DOHH2 (cell line): ENCODE data around the gene PKP3.
"Not testable (repeated sequence)": the region's sequence is repeated elsewhere in the genome, so short reads cannot be mapped to it uniquely, and the experiment has no call there.

Source experiments
- H3F3A ChIP-seq: fragments of 200-600 bp; sonication (generic), shearing (Covaris generic); 2 replicates; pipeline ENCODE4 v1.6.0; 2016; ENCODE audit warnings: antibody characterized with exemption, mild to moderate bottlenecking; ENCODE audit not compliant: control insufficient read depth, insufficient read depth
- H3K27ac ChIP-seq: fragments of 200-600 bp; sonication (generic); 2 replicates; pipeline ENCODE4 v1.5.1; 2014; ENCODE audit warnings: low read depth, mild to moderate bottlenecking, low read length, moderate library complexity
- H3K27me3 ChIP-seq: fragments of 200-600 bp; sonication (generic); 2 replicates; pipeline ENCODE4 v1.6.1; 2014; ENCODE audit warnings: mild to moderate bottlenecking, low read length, mixed read lengths; ENCODE audit not compliant: control insufficient read depth
- H3K36me3 ChIP-seq: fragments of 200-600 bp; sonication (generic); 2 replicates; pipeline ENCODE4 v1.6.1; 2014; ENCODE audit warnings: mild to moderate bottlenecking, low read length, moderate library complexity, mixed read lengths; ENCODE audit not compliant: control insufficient read depth
- H3K4me1 ChIP-seq: fragments of 200-600 bp; sonication (generic); 2 replicates; pipeline ENCODE4 v1.6.1; 2014; ENCODE audit warnings: mild to moderate bottlenecking, low read length, mixed read lengths; ENCODE audit not compliant: control insufficient read depth
- H3K4me2 ChIP-seq: fragments of 200-600 bp; sonication (generic); 2 replicates; pipeline ENCODE4 v1.6.0; 2014; ENCODE audit warnings: mild to moderate bottlenecking, low read length, moderate library complexity
- H3K4me3 ChIP-seq: fragments of 200-600 bp; sonication (generic); 2 replicates; pipeline ENCODE4 v1.5.1; 2014; ENCODE audit warnings: mild to moderate bottlenecking, low read length, mixed read lengths
- H3K79me2 ChIP-seq: fragments of 200-600 bp; sonication (generic); 2 replicates; pipeline ENCODE4 v1.6.1; 2014; ENCODE audit warnings: mild to moderate bottlenecking, low read length, mixed read lengths; ENCODE audit not compliant: control insufficient read depth
- H3K9me2 ChIP-seq: fragments of 200-600 bp; sonication (generic); replicated peaks from 2 replicates; pipeline ENCODE4 v1.6.1; 2014; ENCODE audit warnings: mild to moderate bottlenecking, low read length, mixed read lengths; ENCODE audit not compliant: control insufficient read depth
- H3K9me3 ChIP-seq: fragments of 200-600 bp; sonication (generic); 2 replicates; pipeline ENCODE4 v1.6.1; 2014; ENCODE audit warnings: antibody characterized with exemption, low read length, mixed read lengths; ENCODE audit not compliant: control insufficient read depth, insufficient read depth
- H4K20me1 ChIP-seq: fragments of 200-600 bp; sonication (generic); 2 replicates; pipeline ENCODE4 v1.6.0; 2014; ENCODE audit warnings: low read depth, mild to moderate bottlenecking, antibody characterized with exemption, low read length, moderate library complexity; ENCODE audit not compliant: control insufficient read depth, insufficient read depth
- CTCF ChIP-seq: fragments of 200-600 bp; sonication (generic); IDR thresholded peaks from one replicate; pipeline ENCODE4 v1.5.1; 2014; ENCODE audit warnings: antibody characterized with exemption, mild to moderate bottlenecking, low read depth, low read length; ENCODE audit not compliant: poor library complexity, severe bottlenecking
- EZH2phosphoT487 ChIP-seq: fragments of 200-600 bp; sonication (generic); IDR thresholded peaks from 2 replicates; pipeline ENCODE4 v1.6.1; 2017; ENCODE audit warnings: borderline replicate concordance, mild to moderate bottlenecking, antibody characterized with exemption, low read length, moderate library complexity, mixed read lengths

The PKP3 gene

DNA sequence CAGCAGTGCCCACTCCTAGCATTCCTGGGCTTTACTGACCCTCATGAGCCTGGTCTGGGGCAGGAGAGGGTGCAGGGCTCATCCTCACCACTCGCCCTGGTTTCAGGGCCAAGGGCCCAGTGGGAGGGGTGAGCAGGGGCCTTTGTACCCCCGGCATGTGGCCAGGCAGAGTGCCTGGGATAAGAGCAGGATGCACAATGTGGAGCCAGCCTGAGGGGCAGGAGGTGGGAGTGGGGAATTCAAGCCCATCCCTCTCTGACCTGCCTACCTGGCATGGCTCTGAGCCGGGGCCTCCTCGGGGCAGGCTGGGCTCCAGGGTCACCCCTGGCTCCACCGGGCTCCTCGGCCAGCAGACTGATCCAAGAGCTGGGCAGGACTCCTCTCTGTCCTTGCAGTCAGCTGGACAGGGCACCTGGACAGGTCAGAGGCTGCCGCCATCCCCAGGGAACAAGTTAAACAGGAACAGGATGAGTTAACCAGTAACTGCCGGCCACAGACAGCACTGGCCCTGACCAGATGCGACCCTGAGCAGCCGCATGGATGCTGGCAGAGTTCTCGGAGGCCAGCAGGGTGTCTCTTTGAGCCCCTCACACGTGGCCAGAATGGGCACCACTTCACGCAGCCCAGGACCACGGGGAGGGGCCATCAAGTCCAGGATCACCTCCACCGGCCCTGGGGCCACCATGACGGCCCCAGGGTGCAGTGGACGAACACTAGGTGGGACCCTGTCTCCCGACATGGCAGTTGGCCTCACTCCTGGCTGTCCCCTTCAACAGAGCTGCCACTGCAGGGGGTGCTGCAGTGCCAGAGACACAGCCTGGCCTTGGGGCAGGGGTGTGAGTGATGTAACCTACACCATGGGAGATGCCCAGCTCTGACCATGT is 15.8 kb downstream of the PKP3 start:
- Histone ChIP-seq H3K27me3 (peaks cover 5% of the 10 kb centered on the region; the same call in 1 of the 2 replicates), H3F3A (no peaks in the 10 kb centered on the region), H3K4me3 (no peak overlapping the region), H3K36me3 (no peaks in the 10 kb centered on the region), H4K20me1 (no peaks in the 10 kb centered on the region), H3K4me1 (peaks cover 18% of the 10 kb centered on the region), H3K79me2 (no peaks in the 10 kb centered on the region), H3K9me2 (no peaks in the 10 kb centered on the region), H3K27ac (no peak overlapping the region), H3K9me3 (no peaks in the 10 kb centered on the region), H3K4me2 (no peak overlapping the region)
- TF ChIP-seq EZH2phosphoT487 (no peak), CTCF (no peak)

- not testable (repeated sequence) for H3K4me2 ChIP-seq, H3K27me3 ChIP-seq, H4K20me1 ChIP-seq, H3K9me3 ChIP-seq, H3K9me2 ChIP-seq, H3K79me2 ChIP-seq, H3K36me3 ChIP-seq, H3F3A ChIP-seq, H3K27ac ChIP-seq, H3K4me3 ChIP-seq
- H3K4me1 ChIP-seq: peaks cover 27% of the 10 kb centered on the region
Observed at GRCh38 chr11:410711-411110, 16.7 kb downstream of the PKP3 start.

GRCh38 chr11:411520-411919 is 17.5 kb downstream of the PKP3 start:
- not testable (repeated sequence) for H3K4me3 ChIP-seq, H3K36me3 ChIP-seq, H3K9me3 ChIP-seq, H3K27ac ChIP-seq, H3K4me2 ChIP-seq, H3K79me2 ChIP-seq, H3F3A ChIP-seq, H3K9me2 ChIP-seq, H4K20me1 ChIP-seq
- Histone ChIP-seq H3K27me3 (peaks cover 13% of the 10 kb centered on the region), H3K4me1 (peaks cover 29% of the 10 kb centered on the region)

DNA sequence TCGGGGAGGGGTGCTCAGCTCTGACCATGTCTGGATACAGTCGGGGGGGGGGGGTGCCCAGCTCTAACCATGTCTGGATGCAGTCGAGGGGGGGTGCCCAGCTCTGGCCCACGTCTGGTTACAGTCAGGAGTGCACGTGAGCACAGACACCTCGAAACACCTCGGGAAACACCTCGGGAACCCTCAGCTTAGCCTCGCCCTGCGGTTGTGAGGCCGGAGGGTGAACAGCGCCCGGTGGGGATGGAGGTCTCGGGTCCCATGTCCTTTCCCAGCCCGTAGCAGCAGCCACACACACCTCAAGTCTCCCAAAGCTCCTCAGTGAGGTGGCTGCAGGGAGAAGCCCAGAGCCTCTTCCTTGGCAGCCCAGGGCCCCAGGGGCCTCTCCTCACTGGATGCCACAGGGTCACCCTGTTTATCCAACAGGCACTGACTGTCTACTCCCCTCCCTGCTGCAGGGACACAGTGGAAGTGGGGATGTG is 18.7 kb downstream of the PKP3 start:
- no peak overlapping the region for H3K4me3 ChIP-seq
- H3F3A ChIP-seq: no peaks in the 10 kb centered on the region
- H3K4me2 ChIP-seq: no peak overlapping the region
- H3K27ac ChIP-seq: no peak overlapping the region
- no peaks in the 10 kb centered on the region for H4K20me1 ChIP-seq
- no peaks in the 10 kb centered on the region for H3K9me3 ChIP-seq
- no peaks in the 10 kb centered on the region for H3K79me2 ChIP-seq
- no peak for TF ChIP-seq EZH2phosphoT487
- TF ChIP-seq CTCF: no peak
- H3K4me1 ChIP-seq: peaks cover 20% of the 10 kb centered on the region
- H3K36me3 ChIP-seq: no peaks in the 10 kb centered on the region
- peaks cover 22% of the 10 kb centered on the region for H3K27me3 ChIP-seq
- H3K9me2 ChIP-seq: no peaks in the 10 kb centered on the region
